ENCODE results near the gene MACROD2.

DNA sequence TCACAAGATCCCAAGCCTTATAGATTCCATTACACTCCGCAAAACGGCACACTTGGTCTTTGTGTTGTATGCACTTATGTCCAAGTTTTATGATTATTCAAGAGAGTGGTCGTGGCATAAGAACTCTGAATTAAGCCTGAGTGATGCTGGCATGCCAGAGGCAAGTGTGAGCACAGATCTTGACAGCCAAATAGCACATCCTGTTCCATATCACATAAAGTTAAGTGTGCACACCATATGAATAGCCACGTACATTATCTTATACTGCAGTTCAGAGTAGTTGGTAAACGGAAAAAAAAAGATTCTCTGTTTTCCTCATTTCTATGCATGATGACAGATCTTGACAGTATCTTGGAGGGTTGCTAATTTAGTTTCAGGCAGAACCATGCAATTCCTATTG, 1069.4 kb downstream of the MACROD2 start:
- TF ChIP-seq, protein P1, sequence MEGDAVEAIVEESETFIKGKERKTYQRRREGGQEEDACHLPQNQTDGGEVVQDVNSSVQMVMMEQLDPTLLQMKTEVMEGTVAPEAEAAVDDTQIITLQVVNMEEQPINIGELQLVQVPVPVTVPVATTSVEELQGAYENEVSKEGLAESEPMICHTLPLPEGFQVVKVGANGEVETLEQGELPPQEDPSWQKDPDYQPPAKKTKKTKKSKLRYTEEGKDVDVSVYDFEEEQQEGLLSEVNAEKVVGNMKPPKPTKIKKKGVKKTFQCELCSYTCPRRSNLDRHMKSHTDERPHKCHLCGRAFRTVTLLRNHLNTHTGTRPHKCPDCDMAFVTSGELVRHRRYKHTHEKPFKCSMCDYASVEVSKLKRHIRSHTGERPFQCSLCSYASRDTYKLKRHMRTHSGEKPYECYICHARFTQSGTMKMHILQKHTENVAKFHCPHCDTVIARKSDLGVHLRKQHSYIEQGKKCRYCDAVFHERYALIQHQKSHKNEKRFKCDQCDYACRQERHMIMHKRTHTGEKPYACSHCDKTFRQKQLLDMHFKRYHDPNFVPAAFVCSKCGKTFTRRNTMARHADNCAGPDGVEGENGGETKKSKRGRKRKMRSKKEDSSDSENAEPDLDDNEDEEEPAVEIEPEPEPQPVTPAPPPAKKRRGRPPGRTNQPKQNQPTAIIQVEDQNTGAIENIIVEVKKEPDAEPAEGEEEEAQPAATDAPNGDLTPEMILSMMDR (IDR thresholded peaks at IDR 0.05; ENCODE audit: insufficient read depth, low read depth, low read length) = no peak
- TF ChIP-seq EZH2 (IDR thresholded peaks at IDR 0.05; ENCODE audit: insufficient read depth, low read length) = no peak
